Measurements from ENCODE around the gene TEK. TPM values are rescaled to one million over a fixed set of nuclear protein-coding genes. Genes with fewer than 3 reads are reported as not detected.

Gene TEK
- total and polyA plus RNA-seq, 2 experiments from 2014 or later = 1.9 to 9.4 TPM

DNA sequence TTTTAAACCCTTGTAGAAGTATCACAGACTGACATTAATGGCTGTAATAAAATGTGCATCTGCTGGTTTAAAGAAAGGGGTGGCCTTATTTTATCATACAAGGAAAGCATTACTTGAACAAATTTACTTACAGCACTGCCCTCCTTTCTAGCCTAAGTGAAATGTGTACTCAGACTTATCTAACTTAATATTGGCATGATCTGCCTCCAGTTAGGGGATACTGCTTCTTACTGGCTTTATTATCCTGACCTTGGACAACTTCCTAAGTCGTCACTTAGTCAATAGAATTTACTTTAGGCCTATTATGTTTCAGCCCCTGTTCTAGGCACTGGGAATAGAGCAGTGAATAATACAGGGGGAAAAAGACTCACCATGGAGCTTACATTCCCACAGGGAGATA lies 79.4 kb downstream of the TEK start:
- H3K27me3 Mint-ChIP-seq (ENCODE audit: insufficient read depth, low read depth, poor library complexity) = no peaks in the 10 kb centered on the region
- no peaks in the 10 kb centered on the region for H3K9me3 Mint-ChIP-seq
- Histone ChIP-seq H3F3A (replicated peaks; ENCODE audit: low read depth) (no peaks in the 10 kb centered on the region), H3K4me1 (ENCODE audit: insufficient read depth) (no peaks in the 10 kb centered on the region), H3K4me3 (no peak overlapping the region), H3K79me2 (replicated peaks; ENCODE audit: insufficient read depth) (no peaks in the 10 kb centered on the region), H3K9me2 (ENCODE audit: insufficient read depth) (peaks cover 4% of the 10 kb centered on the region; the same call in 1 of the 2 replicates), H3K27ac (ENCODE audit: low read depth) (no peak overlapping the region), H3K4me2 (no peak overlapping the region), H3K36me3 (ENCODE audit: insufficient read depth) (no peaks in the 10 kb centered on the region), H3K27me3 (ENCODE audit: insufficient read depth) (no peaks in the 10 kb centered on the region), H4K20me1 (replicated peaks; ENCODE audit: insufficient read depth) (no peaks in the 10 kb centered on the region), H2AFZ (no peak overlapping the region)
- no peaks in the 10 kb centered on the region for H3K36me3 Mint-ChIP-seq (ENCODE audit: low read depth)
- H3K4me3 Mint-ChIP-seq = no peak overlapping the region
- no peak for DNase-seq (ENCODE audit: low spot score)
- H3K4me1 Mint-ChIP-seq = no peaks in the 10 kb centered on the region
- no peak for ATAC-seq
- no peak for TF ChIP-seq EZH2phosphoT487 (IDR thresholded peaks at IDR 0.05; ENCODE audit: unreplicated experiment)
- TF ChIP-seq JUNB (IDR thresholded peaks at IDR 0.05; ENCODE audit: unreplicated experiment) = no peak
- no peak for TF ChIP-seq EZH2 (IDR thresholded peaks at IDR 0.05; ENCODE audit: low read depth, unreplicated experiment)
- TF ChIP-seq CREB1 (CRISPR knock-in tag; IDR thresholded peaks at IDR 0.05; ENCODE audit: low read depth) = no peak
- TF ChIP-seq, protein P1, sequence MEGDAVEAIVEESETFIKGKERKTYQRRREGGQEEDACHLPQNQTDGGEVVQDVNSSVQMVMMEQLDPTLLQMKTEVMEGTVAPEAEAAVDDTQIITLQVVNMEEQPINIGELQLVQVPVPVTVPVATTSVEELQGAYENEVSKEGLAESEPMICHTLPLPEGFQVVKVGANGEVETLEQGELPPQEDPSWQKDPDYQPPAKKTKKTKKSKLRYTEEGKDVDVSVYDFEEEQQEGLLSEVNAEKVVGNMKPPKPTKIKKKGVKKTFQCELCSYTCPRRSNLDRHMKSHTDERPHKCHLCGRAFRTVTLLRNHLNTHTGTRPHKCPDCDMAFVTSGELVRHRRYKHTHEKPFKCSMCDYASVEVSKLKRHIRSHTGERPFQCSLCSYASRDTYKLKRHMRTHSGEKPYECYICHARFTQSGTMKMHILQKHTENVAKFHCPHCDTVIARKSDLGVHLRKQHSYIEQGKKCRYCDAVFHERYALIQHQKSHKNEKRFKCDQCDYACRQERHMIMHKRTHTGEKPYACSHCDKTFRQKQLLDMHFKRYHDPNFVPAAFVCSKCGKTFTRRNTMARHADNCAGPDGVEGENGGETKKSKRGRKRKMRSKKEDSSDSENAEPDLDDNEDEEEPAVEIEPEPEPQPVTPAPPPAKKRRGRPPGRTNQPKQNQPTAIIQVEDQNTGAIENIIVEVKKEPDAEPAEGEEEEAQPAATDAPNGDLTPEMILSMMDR (conservative IDR thresholded peaks at IDR 0.05; ENCODE audit: low read depth in 2 of 2) = no peak
- TF ChIP-seq, protein P2, sequence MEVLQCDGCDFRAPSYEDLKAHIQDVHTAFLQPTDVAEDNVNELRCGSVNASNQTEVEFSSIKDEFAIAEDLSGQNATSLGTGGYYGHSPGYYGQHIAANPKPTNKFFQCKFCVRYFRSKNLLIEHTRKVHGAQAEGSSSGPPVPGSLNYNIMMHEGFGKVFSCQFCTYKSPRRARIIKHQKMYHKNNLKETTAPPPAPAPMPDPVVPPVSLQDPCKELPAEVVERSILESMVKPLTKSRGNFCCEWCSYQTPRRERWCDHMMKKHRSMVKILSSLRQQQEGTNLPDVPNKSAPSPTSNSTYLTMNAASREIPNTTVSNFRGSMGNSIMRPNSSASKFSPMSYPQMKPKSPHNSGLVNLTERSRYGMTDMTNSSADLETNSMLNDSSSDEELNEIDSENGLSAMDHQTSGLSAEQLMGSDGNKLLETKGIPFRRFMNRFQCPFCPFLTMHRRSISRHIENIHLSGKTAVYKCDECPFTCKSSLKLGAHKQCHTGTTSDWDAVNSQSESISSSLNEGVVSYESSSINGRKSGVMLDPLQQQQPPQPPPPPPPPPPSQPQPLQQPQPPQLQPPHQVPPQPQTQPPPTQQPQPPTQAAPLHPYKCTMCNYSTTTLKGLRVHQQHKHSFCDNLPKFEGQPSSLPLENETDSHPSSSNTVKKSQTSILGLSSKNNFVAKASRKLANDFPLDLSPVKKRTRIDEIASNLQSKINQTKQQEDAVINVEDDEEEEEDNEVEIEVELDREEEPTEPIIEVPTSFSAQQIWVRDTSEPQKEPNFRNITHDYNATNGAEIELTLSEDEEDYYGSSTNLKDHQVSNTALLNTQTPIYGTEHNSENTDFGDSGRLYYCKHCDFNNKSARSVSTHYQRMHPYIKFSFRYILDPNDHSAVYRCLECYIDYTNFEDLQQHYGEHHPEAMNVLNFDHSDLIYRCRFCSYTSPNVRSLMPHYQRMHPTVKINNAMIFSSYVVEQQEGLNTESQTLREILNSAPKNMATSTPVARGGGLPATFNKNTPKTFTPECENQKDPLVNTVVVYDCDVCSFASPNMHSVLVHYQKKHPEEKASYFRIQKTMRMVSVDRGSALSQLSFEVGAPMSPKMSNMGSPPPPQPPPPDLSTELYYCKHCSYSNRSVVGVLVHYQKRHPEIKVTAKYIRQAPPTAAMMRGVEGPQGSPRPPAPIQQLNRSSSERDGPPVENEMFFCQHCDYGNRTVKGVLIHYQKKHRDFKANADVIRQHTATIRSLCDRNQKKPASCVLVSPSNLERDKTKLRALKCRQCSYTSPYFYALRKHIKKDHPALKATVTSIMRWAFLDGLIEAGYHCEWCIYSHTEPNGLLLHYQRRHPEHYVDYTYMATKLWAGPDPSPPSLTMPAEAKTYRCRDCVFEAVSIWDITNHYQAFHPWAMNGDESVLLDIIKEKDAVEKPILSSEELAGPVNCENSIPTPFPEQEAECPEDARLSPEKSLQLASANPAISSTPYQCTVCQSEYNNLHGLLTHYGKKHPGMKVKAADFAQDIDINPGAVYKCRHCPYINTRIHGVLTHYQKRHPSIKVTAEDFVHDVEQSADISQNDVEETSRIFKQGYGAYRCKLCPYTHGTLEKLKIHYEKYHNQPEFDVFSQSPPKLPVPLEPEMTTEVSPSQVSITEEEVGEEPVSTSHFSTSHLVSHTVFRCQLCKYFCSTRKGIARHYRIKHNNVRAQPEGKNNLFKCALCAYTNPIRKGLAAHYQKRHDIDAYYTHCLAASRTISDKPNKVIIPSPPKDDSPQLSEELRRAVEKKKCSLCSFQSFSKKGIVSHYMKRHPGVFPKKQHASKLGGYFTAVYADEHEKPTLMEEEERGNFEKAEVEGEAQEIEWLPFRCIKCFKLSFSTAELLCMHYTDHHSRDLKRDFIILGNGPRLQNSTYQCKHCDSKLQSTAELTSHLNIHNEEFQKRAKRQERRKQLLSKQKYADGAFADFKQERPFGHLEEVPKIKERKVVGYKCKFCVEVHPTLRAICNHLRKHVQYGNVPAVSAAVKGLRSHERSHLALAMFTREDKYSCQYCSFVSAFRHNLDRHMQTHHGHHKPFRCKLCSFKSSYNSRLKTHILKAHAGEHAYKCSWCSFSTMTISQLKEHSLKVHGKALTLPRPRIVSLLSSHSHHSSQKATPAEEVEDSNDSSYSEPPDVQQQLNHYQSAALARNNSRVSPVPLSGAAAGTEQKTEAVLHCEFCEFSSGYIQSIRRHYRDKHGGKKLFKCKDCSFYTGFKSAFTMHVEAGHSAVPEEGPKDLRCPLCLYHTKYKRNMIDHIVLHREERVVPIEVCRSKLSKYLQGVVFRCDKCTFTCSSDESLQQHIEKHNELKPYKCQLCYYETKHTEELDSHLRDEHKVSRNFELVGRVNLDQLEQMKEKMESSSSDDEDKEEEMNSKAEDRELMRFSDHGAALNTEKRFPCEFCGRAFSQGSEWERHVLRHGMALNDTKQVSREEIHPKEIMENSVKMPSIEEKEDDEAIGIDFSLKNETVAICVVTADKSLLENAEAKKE (CRISPR knock-in tag; IDR thresholded peaks at IDR 0.05) = no peak
- TF ChIP-seq ZNF114 (CRISPR knock-in tag; IDR thresholded peaks at IDR 0.05) = no peak
- TF ChIP-seq STAT1 (IDR thresholded peaks at IDR 0.05; ENCODE audit: unreplicated experiment) = no peak
- TF ChIP-seq, protein P3, sequence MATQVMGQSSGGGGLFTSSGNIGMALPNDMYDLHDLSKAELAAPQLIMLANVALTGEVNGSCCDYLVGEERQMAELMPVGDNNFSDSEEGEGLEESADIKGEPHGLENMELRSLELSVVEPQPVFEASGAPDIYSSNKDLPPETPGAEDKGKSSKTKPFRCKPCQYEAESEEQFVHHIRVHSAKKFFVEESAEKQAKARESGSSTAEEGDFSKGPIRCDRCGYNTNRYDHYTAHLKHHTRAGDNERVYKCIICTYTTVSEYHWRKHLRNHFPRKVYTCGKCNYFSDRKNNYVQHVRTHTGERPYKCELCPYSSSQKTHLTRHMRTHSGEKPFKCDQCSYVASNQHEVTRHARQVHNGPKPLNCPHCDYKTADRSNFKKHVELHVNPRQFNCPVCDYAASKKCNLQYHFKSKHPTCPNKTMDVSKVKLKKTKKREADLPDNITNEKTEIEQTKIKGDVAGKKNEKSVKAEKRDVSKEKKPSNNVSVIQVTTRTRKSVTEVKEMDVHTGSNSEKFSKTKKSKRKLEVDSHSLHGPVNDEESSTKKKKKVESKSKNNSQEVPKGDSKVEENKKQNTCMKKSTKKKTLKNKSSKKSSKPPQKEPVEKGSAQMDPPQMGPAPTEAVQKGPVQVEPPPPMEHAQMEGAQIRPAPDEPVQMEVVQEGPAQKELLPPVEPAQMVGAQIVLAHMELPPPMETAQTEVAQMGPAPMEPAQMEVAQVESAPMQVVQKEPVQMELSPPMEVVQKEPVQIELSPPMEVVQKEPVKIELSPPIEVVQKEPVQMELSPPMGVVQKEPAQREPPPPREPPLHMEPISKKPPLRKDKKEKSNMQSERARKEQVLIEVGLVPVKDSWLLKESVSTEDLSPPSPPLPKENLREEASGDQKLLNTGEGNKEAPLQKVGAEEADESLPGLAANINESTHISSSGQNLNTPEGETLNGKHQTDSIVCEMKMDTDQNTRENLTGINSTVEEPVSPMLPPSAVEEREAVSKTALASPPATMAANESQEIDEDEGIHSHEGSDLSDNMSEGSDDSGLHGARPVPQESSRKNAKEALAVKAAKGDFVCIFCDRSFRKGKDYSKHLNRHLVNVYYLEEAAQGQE (IDR thresholded peaks at IDR 0.05; ENCODE audit: unreplicated experiment) = no peak
- TF ChIP-seq ZNF331 (CRISPR knock-in tag; IDR thresholded peaks at IDR 0.05; ENCODE audit: low read depth) = no peak
- TF ChIP-seq, protein P4, sequence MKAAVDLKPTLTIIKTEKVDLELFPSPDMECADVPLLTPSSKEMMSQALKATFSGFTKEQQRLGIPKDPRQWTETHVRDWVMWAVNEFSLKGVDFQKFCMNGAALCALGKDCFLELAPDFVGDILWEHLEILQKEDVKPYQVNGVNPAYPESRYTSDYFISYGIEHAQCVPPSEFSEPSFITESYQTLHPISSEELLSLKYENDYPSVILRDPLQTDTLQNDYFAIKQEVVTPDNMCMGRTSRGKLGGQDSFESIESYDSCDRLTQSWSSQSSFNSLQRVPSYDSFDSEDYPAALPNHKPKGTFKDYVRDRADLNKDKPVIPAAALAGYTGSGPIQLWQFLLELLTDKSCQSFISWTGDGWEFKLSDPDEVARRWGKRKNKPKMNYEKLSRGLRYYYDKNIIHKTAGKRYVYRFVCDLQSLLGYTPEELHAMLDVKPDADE (IDR thresholded peaks at IDR 0.05) = no peak
- no peak for TF ChIP-seq NANOG (IDR thresholded peaks at IDR 0.05; ENCODE audit: borderline replicate concordance)
- TF ChIP-seq POLR2AphosphoS5 (IDR thresholded peaks at IDR 0.05; ENCODE audit: low read depth) = no peak
- no peak overlapping the region for H3K27ac Mint-ChIP-seq

All from GM23338 (cell line).